HepG2 (cell line): ENCODE results near the gene DUT. TPM values are rescaled to one million over a fixed set of nuclear protein-coding genes. Genes with fewer than 3 reads are reported as not detected.

Source experiments
- ARHGAP35 ChIP-seq: sonication (generic); formaldehyde crosslinking; IDR thresholded peaks from 2 replicates; pipeline ENCODE4 v1.9.0; 2022; ENCODE audit warnings: mild to moderate bottlenecking, inconsistent platforms, moderate library complexity, missing genetic modification reagents, borderline replicate concordance
- ATF7 ChIP-seq, 2 experiments: fragments of 450-650 bp in 1 of 2; sonication (generic) in 1 of 2; formaldehyde crosslinking in 1 of 2; IDR thresholded peaks; 2 replicates each; pipeline versions ENCODE4 v1.4.0 to v1.6.1; 2016 to 2020; ENCODE audit warnings: antibody characterized with exemption in 1 of 2, mild to moderate bottlenecking in 1 of 2, missing genetic modification reagents in 1 of 2
- CC2D1A ChIP-seq: sonication (generic); formaldehyde crosslinking; IDR thresholded peaks from 2 replicates; pipeline ENCODE4 v1.8.1; 2023; ENCODE audit warnings: mild to moderate bottlenecking, missing genetic modification reagents
- FOSL1 ChIP-seq: sonication (generic); formaldehyde crosslinking; IDR thresholded peaks from 2 replicates; pipeline ENCODE4 v1.9.0; 2021; ENCODE audit warnings: missing genetic modification reagents, borderline replicate concordance
- HIVEP1 ChIP-seq: sonication (generic); formaldehyde crosslinking; IDR thresholded peaks from 2 replicates; pipeline ENCODE4 v1.4.0; 2020; ENCODE audit warnings: mild to moderate bottlenecking, missing genetic modification reagents
- HOXA5 ChIP-seq: sonication (generic); formaldehyde crosslinking; IDR thresholded peaks from 2 replicates; pipeline ENCODE4 v1.4.0; 2020; ENCODE audit warnings: missing genetic modification reagents
- KDM5A ChIP-seq: fragments of 200-600 bp; sonication (generic); IDR thresholded peaks from 2 replicates; pipeline ENCODE4 v1.7.0; 2018; ENCODE audit warnings: antibody characterized with exemption, mild to moderate bottlenecking, low read length, borderline replicate concordance
- NBN ChIP-seq: fragments of 450-650 bp; conservative IDR thresholded peaks from 2 replicates; pipeline ENCODE4 v1.6.1; 2017
- NFIC ChIP-seq: IDR thresholded peaks from 2 replicates; pipeline ENCODE4 v1.6.1; 2012; ENCODE audit warnings: mild to moderate bottlenecking, low read length, inconsistent platforms
- NR2F1 ChIP-seq, 2 experiments: fragments of 450-650 bp in 1 of 2; formaldehyde crosslinking in 1 of 2; IDR thresholded peaks; 2 replicates each; pipeline versions ENCODE4 v1.5.0 to v1.6.1; 2016 to 2020; ENCODE audit warnings: mild to moderate bottlenecking in 1 of 2, missing compliant biosample characterization in 1 of 2, missing genetic modification reagents in 1 of 2, moderate library complexity in 1 of 2
- NR2F6 ChIP-seq, 2 experiments: IDR thresholded peaks; 2 replicates each; pipeline ENCODE4 v1.6.1; 2016; ENCODE audit warnings: antibody characterized with exemption in 1 of 2, mild to moderate bottlenecking in 1 of 2
- POLR2AphosphoS5 ChIP-seq: IDR thresholded peaks from 2 replicates; pipeline ENCODE4 v1.6.1; 2012; ENCODE audit warnings: low read depth, low read length
- POLR2G ChIP-seq: fragments of 200-400 bp; formaldehyde crosslinking; IDR thresholded peaks from 2 replicates; pipeline ENCODE4 v1.6.1; 2018; ENCODE audit warnings: mild to moderate bottlenecking, low read depth, low read length, moderate library complexity
- ZBTB42 ChIP-seq: sonication (generic); formaldehyde crosslinking; IDR thresholded peaks from 2 replicates; pipeline ENCODE4 v1.5.0; 2020; ENCODE audit warnings: mild to moderate bottlenecking, missing genetic modification reagents
- ZNF138 ChIP-seq: sonication (generic); formaldehyde crosslinking; IDR thresholded peaks from 2 replicates; pipeline ENCODE4 v1.5.0; 2020; ENCODE audit warnings: mild to moderate bottlenecking, low read depth, missing genetic modification reagents
- ZNF235 ChIP-seq: sonication (generic); formaldehyde crosslinking; IDR thresholded peaks from 2 replicates; pipeline ENCODE4 v1.8.1; 2023; ENCODE audit warnings: mild to moderate bottlenecking, missing genetic modification reagents, borderline replicate concordance
- ZNF33A ChIP-seq: sonication (generic); formaldehyde crosslinking; IDR thresholded peaks from 2 replicates; pipeline ENCODE4 v1.5.1; 2020; ENCODE audit warnings: missing genetic modification reagents, mild to moderate bottlenecking, moderate library complexity, borderline replicate concordance
- ZNF724P ChIP-seq: sonication (generic); formaldehyde crosslinking; IDR thresholded peaks from 2 replicates; pipeline ENCODE4 v1.8.0; 2022; ENCODE audit warnings: missing genetic modification reagents, borderline replicate concordance
- polyA plus RNA-seq, 8 experiments: library from polyadenylated mRNA; depleted of rRNA in 3 of 8; stranded (reverse) in 7 of 8; unstranded in 1 of 8; fragments of >200 nt; fragmentation: Illumina TruSeq in 4 of 8; extraction: Trizol in 4 of 8; gene quantifications; 2 replicates each; pipeline versions ENCODE4 v1.2.1 to v1.2.3, GENCODE V29; 2011 to 2016; ENCODE audit warnings: low read depth in 4 of 8, missing spikeins in 1 of 8, mixed read lengths in 1 of 8; ENCODE audit not compliant: insufficient read depth in 1 of 8
- total RNA-seq, 5 experiments: library from RNA; depleted of rRNA; stranded (reverse); fragments of >200 nt; fragmentation: Illumina TruSeq; extraction: Trizol; gene quantifications; 2 replicates each; pipeline ENCODE4 v1.2.3, GENCODE V29; 2016; ENCODE audit warnings: low read depth in 1 of 5
- TF ChIP-seq, protein P1 (sequence below): sonication (generic); formaldehyde crosslinking; IDR thresholded peaks from 2 replicates; pipeline ENCODE4 v1.5.1; 2020; ENCODE audit warnings: missing genetic modification reagents, mild to moderate bottlenecking, borderline replicate concordance
- TF ChIP-seq, protein P2 (sequence below): sonication (generic); formaldehyde crosslinking; IDR thresholded peaks from 2 replicates; pipeline ENCODE4 v1.4.0; 2020; ENCODE audit warnings: missing genetic modification reagents, borderline replicate concordance
- TF ChIP-seq, protein P3 (sequence below): sonication (generic); formaldehyde crosslinking; IDR thresholded peaks from 2 replicates; pipeline ENCODE4 v1.8.0; 2023; ENCODE audit warnings: mild to moderate bottlenecking, missing genetic modification reagents
- TF ChIP-seq, protein P4 (sequence below): sonication (generic); formaldehyde crosslinking; IDR thresholded peaks from 2 replicates; pipeline ENCODE4 v1.5.0; 2020; ENCODE audit warnings: missing genetic modification reagents

The DUT gene
- total and polyA plus RNA-seq, 2 of the 13 experiments (the other 11 are each of a cell fraction or from before 2014, with no cell fraction given): 36.7 to 131 TPM

DNA sequence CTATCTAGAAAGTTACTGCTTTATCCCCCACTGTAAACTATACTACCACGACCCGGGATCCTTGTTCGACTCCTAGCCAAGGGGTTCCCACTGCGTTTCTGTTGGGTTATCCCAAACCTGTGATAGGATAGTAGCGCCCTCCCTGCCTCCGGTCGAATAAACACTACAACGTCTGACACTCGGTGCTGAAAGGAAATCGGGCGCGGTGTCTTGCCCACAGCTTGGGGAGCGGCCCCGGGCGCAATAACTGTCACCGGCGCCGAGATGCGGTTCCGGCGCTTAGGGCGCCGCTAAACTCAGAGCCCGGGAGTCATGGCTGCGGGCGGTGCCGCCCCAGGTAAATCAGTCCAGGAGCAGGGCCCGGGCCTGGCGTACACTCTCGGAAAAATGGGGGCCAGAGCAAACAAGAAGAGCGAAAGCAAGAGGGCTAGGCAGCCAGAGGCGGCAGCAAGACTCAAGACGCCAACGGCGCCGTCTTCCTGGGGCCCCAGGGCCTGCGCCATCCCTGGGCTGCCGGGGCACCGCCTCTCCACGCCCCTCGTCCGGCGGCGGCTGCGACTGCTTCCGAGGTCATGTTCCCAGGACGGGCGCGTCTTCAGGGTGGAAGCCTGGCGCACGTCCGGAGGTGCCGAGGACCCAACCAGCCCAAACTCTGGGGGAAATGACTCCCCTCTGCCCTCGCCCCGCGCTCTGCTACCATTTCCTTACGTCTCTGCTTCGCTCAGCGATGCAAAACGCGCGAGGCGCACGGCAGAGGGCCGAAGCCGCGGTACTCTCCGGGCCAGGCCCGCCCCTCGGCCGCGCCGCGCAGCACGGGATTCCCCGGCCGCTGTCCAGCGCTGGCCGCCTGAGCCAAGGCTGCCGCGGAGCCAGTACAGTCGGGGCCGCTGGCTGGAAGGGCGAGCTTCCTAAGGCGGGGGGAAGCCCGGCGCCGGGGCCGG is at the start of gene DUT (continued):
- TF ChIP-seq, protein P1, sequence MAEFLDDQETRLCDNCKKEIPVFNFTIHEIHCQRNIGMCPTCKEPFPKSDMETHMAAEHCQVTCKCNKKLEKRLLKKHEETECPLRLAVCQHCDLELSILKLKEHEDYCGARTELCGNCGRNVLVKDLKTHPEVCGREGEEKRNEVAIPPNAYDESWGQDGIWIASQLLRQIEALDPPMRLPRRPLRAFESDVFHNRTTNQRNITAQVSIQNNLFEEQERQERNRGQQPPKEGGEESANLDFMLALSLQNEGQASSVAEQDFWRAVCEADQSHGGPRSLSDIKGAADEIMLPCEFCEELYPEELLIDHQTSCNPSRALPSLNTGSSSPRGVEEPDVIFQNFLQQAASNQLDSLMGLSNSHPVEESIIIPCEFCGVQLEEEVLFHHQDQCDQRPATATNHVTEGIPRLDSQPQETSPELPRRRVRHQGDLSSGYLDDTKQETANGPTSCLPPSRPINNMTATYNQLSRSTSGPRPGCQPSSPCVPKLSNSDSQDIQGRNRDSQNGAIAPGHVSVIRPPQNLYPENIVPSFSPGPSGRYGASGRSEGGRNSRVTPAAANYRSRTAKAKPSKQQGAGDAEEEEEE (CRISPR knock-in tag): no peak
- TF ChIP-seq KDM5A: peak; percentile 56; the same call in 1 of the 2 replicates
- peak; percentile 77 for TF ChIP-seq HOXA5 (CRISPR knock-in tag)
- TF ChIP-seq NBN: no peak
- no peak for TF ChIP-seq ZNF33A (CRISPR knock-in tag)
- no peak for TF ChIP-seq ZBTB42 (CRISPR knock-in tag)
- TF ChIP-seq NR2F6 (IDR thresholded peaks at IDR 0.05): no peak
- TF ChIP-seq NR2F6 (CRISPR knock-in tag; IDR thresholded peaks at IDR 0.05): no peak
- no peak; the same call in 1 of the 2 replicates for TF ChIP-seq ZNF235 (CRISPR knock-in tag)
- no peak for TF ChIP-seq CC2D1A (CRISPR knock-in tag)
- TF ChIP-seq, protein P2, sequence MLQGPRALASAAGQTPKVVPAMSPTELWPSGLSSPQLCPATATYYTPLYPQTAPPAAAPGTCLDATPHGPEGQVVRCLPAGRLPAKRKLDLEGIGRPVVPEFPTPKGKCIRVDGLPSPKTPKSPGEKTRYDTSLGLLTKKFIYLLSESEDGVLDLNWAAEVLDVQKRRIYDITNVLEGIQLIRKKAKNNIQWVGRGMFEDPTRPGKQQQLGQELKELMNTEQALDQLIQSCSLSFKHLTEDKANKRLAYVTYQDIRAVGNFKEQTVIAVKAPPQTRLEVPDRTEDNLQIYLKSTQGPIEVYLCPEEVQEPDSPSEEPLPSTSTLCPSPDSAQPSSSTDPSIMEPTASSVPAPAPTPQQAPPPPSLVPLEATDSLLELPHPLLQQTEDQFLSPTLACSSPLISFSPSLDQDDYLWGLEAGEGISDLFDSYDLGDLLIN (CRISPR knock-in tag): 0 out of 2 replicates have a peak, but pooled peaks have one; percentile 53
- TF ChIP-seq, protein P3, sequence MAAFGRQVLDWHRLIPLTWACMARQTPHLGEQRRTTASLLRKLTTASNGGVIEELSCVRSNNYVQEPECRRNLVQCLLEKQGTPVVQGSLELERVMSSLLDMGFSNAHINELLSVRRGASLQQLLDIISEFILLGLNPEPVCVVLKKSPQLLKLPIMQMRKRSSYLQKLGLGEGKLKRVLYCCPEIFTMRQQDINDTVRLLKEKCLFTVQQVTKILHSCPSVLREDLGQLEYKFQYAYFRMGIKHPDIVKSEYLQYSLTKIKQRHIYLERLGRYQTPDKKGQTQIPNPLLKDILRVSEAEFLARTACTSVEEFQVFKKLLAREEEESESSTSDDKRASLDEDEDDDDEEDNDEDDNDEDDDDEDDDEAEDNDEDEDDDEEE (CRISPR knock-in tag): no peak
- TF ChIP-seq ARHGAP35 (CRISPR knock-in tag): peak; percentile 77
- no peak for TF ChIP-seq NR2F1 (CRISPR knock-in tag; IDR thresholded peaks at IDR 0.05)
- TF ChIP-seq POLR2G: peak; percentile 91
- TF ChIP-seq ATF7 (IDR thresholded peaks at IDR 0.05): no peak
- no peak for TF ChIP-seq ATF7 (CRISPR knock-in tag; IDR thresholded peaks at IDR 0.05)
- TF ChIP-seq, protein P4, sequence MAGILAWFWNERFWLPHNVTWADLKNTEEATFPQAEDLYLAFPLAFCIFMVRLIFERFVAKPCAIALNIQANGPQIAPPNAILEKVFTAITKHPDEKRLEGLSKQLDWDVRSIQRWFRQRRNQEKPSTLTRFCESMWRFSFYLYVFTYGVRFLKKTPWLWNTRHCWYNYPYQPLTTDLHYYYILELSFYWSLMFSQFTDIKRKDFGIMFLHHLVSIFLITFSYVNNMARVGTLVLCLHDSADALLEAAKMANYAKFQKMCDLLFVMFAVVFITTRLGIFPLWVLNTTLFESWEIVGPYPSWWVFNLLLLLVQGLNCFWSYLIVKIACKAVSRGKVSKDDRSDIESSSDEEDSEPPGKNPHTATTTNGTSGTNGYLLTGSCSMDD (CRISPR knock-in tag): no peak
- TF ChIP-seq NFIC: no peak
- TF ChIP-seq HIVEP1: no peak
- no peak; the same call in 1 of the 2 replicates for TF ChIP-seq ZNF724P (CRISPR knock-in tag)
- TF ChIP-seq POLR2AphosphoS5: peak; percentile 75
- 0 out of 2 replicates have a peak, but pooled peaks have one; percentile 22 for TF ChIP-seq FOSL1
- no peak for TF ChIP-seq ZNF138 (CRISPR knock-in tag)
